Thymus (tissue), 11 donors: Measurements from ENCODE around the gene STON2. TPM values are rescaled to one million over a fixed set of nuclear protein-coding genes. Genes with fewer than 3 reads are reported as not detected.
"Not testable (repeated sequence)": the region's sequence is repeated elsewhere in the genome, so short reads cannot be mapped to it uniquely, and the experiment has no call there.

Experiments
- DNase-seq, 9 donors: peaks; one replicate each; pipeline ENCODE4 v3.0.0-alpha.2; 2013; ENCODE audit warnings: low spot score in 9 of 9, low read depth in 6 of 9, missing footprints in 1 of 9
- H3K27ac ChIP-seq, 2 donors: one replicate each; pipeline ENCODE4 v1.5.1; 2013; ENCODE audit warnings: control low read depth in 1 of 2, low read depth in 1 of 2, low read length in 1 of 2, mild to moderate bottlenecking in 1 of 2, moderate library complexity in 1 of 2
- H3K27me3 ChIP-seq, 2 donors: one replicate each; pipeline ENCODE4 v1.5.1; 2013; ENCODE audit warnings: low read length in 1 of 2; ENCODE audit not compliant: control insufficient read depth in 2 of 2, insufficient read depth in 1 of 2
- H3K36me3 ChIP-seq, 2 donors: one replicate each; pipeline ENCODE4 v1.5.1; 2013; ENCODE audit warnings: low read length in 1 of 2, mild to moderate bottlenecking in 1 of 2, moderate library complexity in 1 of 2; ENCODE audit not compliant: control insufficient read depth in 2 of 2, insufficient read depth in 2 of 2
- H3K4me1 ChIP-seq, 2 donors: one replicate each; pipeline ENCODE4 v1.5.1; 2013; ENCODE audit warnings: low read length in 2 of 2; ENCODE audit not compliant: control insufficient read depth in 2 of 2, insufficient read depth in 2 of 2
- H3K4me3 ChIP-seq, 2 donors: one replicate each; pipeline ENCODE4 v1.5.1; 2013; ENCODE audit warnings: low read length in 2 of 2, control low read depth in 1 of 2, mild to moderate bottlenecking in 1 of 2
- H3K9me3 ChIP-seq, 2 donors: one replicate each; pipeline ENCODE4 v1.5.1; 2013; ENCODE audit warnings: low read length in 1 of 2, mild to moderate bottlenecking in 1 of 2; ENCODE audit not compliant: control insufficient read depth in 2 of 2, insufficient read depth in 1 of 2
- WGBS: extraction: QIAGEN DNeasy Blood & Tissue Kit; methylation state at CpG from one replicate; pipeline ENCODE4 v1.1.7; 2013; 5-methylcytosine and 5-hydroxymethylcytosine counted together
- polyA plus RNA-seq: library from polyadenylated mRNA; stranded (reverse); fragments of 200-250 nt; gene quantifications from one replicate; pipeline ENCODE4 v1.2.3, GENCODE V29; 2013
- total RNA-seq: library from RNA; stranded (reverse); fragments of 120-200 nt; gene quantifications from one replicate; pipeline ENCODE4 v1.2.4, GENCODE V29; 2013
- donor health status: healthy.

The STON2 gene
- total and polyA plus RNA-seq, 2 donors = 5.4 to 6.1 TPM

GRCh38 chr14:81243499-81243898 is 156.6 kb downstream of the STON2 start:
- H3K9me3 ChIP-seq = no peaks in the 10 kb centered on the region
- H3K4me3 ChIP-seq = no peak overlapping the region
- no peaks in the 10 kb centered on the region for H3K4me1 ChIP-seq
- WGBS = 95% methylated on average over 2 of the region's 2 CpGs
- no peaks in the 10 kb centered on the region for H3K36me3 ChIP-seq
- H3K27ac ChIP-seq = no peak overlapping the region
- H3K27me3 ChIP-seq = no peaks in the 10 kb centered on the region
- no peak for DNase-seq

- not testable (repeated sequence) for H3K4me3 ChIP-seq, H3K27me3 ChIP-seq, H3K36me3 ChIP-seq, H3K4me1 ChIP-seq, H3K27ac ChIP-seq, H3K9me3 ChIP-seq, DNase-seq
- 94% methylated on average over 2 of the region's 2 CpGs for WGBS
Observed at GRCh38 chr14:81236849-81237248, 163.3 kb downstream of the STON2 start.

GRCh38 chr14:81236138-81236537 is 164.0 kb downstream of the STON2 start:
- peaks cover 0 to 6% of the 10 kb centered on the region in 2 donors for H3K9me3 ChIP-seq
- WGBS = 99% methylated on average over 20 of the region's 20 CpGs
- H3K4me3 ChIP-seq = no peak overlapping the region
- no peaks in the 10 kb centered on the region for H3K27me3 ChIP-seq
- no peaks in the 10 kb centered on the region for H3K4me1 ChIP-seq
- no peaks in the 10 kb centered on the region for H3K36me3 ChIP-seq
- H3K27ac ChIP-seq = no peak overlapping the region
- no peak for DNase-seq

- H3K9me3 ChIP-seq = peaks cover 0 to 6% of the 10 kb centered on the region in 2 donors
- 84% methylated on average over 2 of the region's 2 CpGs for WGBS
- no peaks in the 10 kb centered on the region for H3K4me1 ChIP-seq
- DNase-seq = no peak
- H3K27ac ChIP-seq = no peak overlapping the region
- H3K4me3 ChIP-seq = no peak overlapping the region
- no peaks in the 10 kb centered on the region for H3K27me3 ChIP-seq
- no peaks in the 10 kb centered on the region for H3K36me3 ChIP-seq
Observed at GRCh38 chr14:81235096-81235495, 165.0 kb downstream of the STON2 start.

DNA sequence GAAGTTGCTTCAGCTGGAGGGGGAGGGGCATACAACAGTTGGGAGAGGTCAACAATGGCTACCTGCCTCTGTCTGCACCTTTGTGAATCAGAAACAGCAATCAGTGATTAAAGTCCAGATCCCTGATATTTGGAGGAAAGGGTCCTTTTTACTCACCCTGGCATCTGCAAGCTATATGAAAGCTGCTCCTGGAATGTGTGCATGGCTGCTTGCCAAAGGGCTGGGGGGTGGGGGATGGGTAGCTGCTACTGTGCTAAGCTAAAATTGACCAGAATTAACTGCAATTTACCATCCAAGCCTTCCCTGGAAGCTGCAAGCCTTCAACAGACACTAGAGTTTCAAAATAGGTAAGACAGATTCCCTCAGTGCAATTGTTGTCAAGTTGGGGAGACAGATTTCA is 165.8 kb downstream of the STON2 start:
- H3K4me3 ChIP-seq = no peak overlapping the region
- no peaks in the 10 kb centered on the region for H3K4me1 ChIP-seq
- H3K27ac ChIP-seq = no peak overlapping the region
- DNase-seq = no peak
- no peaks in the 10 kb centered on the region for H3K27me3 ChIP-seq
- H3K36me3 ChIP-seq = no peaks in the 10 kb centered on the region
- peaks cover 0 to 6% of the 10 kb centered on the region in 2 donors for H3K9me3 ChIP-seq

- DNase-seq = no peak
- H3K4me1 ChIP-seq = no peaks in the 10 kb centered on the region
- H3K27ac ChIP-seq = no peak overlapping the region
- 98% methylated on average over 1 of the region's 1 CpG for WGBS
- no peaks in the 10 kb centered on the region for H3K27me3 ChIP-seq
- H3K4me3 ChIP-seq = no peak overlapping the region
- H3K36me3 ChIP-seq = no peaks in the 10 kb centered on the region
- H3K9me3 ChIP-seq = peaks cover 0 to 6% of the 10 kb centered on the region in 2 donors
Observed at GRCh38 chr14:81233615-81234014, 166.5 kb downstream of the STON2 start.

DNA sequence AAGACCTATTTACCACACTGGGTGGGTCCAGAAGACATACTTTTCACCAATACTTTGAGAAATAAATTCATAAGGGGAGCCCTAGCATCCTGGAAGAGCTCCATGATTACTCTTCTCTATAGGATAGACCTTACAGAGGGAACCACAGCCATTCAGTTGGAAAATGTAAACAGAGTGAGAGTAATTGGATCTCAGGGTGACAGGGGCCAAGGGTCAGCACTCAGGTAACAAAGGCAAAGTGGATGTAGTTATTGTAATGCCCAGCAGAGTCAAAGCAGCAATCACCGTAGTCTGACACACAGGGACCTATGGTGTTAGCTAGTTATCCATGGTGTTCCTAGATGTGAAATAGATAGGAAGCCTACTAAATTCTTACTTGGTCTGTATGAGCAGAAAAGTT is 168.6 kb downstream of the STON2 start:
- 100% methylated on average over 1 of the region's 1 CpG for WGBS
- H3K4me1 ChIP-seq = no peaks in the 10 kb centered on the region
- H3K27ac ChIP-seq = no peak overlapping the region
- DNase-seq = no peak
- H3K36me3 ChIP-seq = no peaks in the 10 kb centered on the region
- H3K4me3 ChIP-seq = no peak overlapping the region
- H3K9me3 ChIP-seq = peaks cover 0 to 6% of the 10 kb centered on the region in 2 donors
- no peaks in the 10 kb centered on the region for H3K27me3 ChIP-seq

DNA sequence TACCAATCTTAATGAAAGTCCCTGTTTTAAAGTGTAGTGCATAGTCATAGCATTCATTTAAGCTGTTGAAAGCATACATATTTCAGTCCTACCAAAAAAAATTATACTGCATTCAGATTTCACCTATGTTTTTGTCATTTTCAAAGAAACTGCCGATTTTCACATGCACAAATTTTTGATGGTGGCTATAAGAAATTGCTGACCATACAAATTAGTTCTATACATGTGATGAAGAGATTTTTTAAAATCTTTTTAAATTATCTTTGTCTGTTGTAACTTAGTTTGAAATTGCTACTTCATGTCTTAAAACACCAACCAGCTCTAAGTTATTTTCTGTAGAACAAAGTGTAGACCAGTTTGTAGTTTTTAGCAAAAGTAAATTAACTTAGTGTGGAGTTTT is 175.9 kb downstream of the STON2 start:
- Histone ChIP-seq H3K27me3 (no peaks in the 10 kb centered on the region), H3K9me3 (peaks cover 0 to 3% of the 10 kb centered on the region in 2 donors), H3K4me1 (peaks cover 6 to 10% of the 10 kb centered on the region in 2 donors), H3K27ac (no peak overlapping the region), H3K36me3 (no peaks in the 10 kb centered on the region), H3K4me3 (no peak overlapping the region)
- 99% methylated on average over 1 of the region's 1 CpG for WGBS
- no peak for DNase-seq

DNA sequence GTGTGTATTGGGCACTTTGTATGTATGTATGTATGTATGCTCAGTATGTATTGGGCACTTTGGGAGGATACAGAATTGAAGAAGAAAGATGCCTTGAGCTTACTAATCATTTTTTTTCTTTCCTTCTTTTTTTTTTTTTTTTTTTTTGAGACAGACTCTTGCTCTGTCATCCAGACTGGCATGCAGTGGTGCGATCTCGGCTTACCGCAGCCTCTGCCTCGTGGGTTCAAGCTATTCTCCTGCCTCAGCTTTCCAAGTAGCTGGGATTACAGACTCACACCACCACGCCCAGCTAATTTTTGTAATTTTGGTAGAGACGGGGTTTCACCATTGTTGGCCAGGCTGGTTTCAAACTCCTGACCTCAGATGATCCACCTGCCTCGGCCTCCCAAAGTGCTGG is 176.3 kb downstream of the STON2 start:
- not testable (repeated sequence) for H3K4me3 ChIP-seq, DNase-seq
- WGBS = 97% methylated on average over 7 of the region's 7 CpGs

GRCh38 chr14:81222691-81223090 is 177.4 kb downstream of the STON2 start:
- Histone ChIP-seq H3K9me3 (peaks cover 0 to 3% of the 10 kb centered on the region in 2 donors), H3K4me3 (no peak overlapping the region), H3K27ac (no peak overlapping the region), H3K36me3 (no peaks in the 10 kb centered on the region), H3K4me1 (peaks cover 6 to 10% of the 10 kb centered on the region in 2 donors), H3K27me3 (no peaks in the 10 kb centered on the region)
- 97% methylated on average over 2 of the region's 2 CpGs for WGBS
- DNase-seq = no peak

More for the DNA sequence above, 176.3 kb downstream of the STON2 start:
- not testable (repeated sequence) for H3K27me3 ChIP-seq, H3K27ac ChIP-seq, H3K9me3 ChIP-seq, H3K36me3 ChIP-seq
- H3K4me1 ChIP-seq = peaks cover 6 to 10% of the 10 kb centered on the region in 2 donors
